Adrenal gland (tissue), 12 donors: ENCODE results near the gene TYK2. TPM values are rescaled to one million over a fixed set of nuclear protein-coding genes. Genes with fewer than 3 reads are reported as not detected.

Experiments
- DNase-seq, 7 donors: peaks; one replicate each; pipeline ENCODE4 v3.0.0-alpha.2; 2019 to 2020
- H3K27ac ChIP-seq, 5 donors: fragments of 200-600 bp; sonication (generic) in 4 of 5; 1 replicate in 3 of 5; 2 replicates in 2 of 5; pipeline versions ENCODE4 v1.5.1 to v1.8.0; 2016 to 2020; ENCODE audit warnings: mild to moderate bottlenecking in 1 of 5
- H3K27me3 ChIP-seq: fragments of 200-600 bp; 2 replicates; pipeline ENCODE4 v1.8.0; 2021
- H3K36me3 ChIP-seq, 2 donors: fragments of 200-600 bp; replicated peaks in 1 of 2; 1 replicate in 1 of 2; 2 replicates in 1 of 2; pipeline versions ENCODE4 v1.5.1 to v1.8.0; 2018 to 2022
- H3K4me1 ChIP-seq, 2 donors: fragments of 200-600 bp; replicated peaks in 1 of 2; 1 replicate in 1 of 2; 2 replicates in 1 of 2; pipeline versions ENCODE4 v1.5.1 to v1.8.0; 2018 to 2021
- H3K4me3 ChIP-seq, 4 donors: fragments of 200-600 bp; sonication (generic) in 3 of 4; one replicate each; pipeline ENCODE4 v1.5.1; 2016 to 2018
- H3K9me3 ChIP-seq, 3 donors: fragments of 200-600 bp; sonication (generic) in 1 of 3; replicated peaks in 1 of 3; 1 replicate in 2 of 3; 2 replicates in 1 of 3; pipeline versions ENCODE4 v1.5.1 to v1.8.0; 2016 to 2021
- CTCF ChIP-seq, 6 experiments: fragments of 450-650 bp in 4 of 6; fragments of 200-600 bp in 2 of 6; sonication (generic) in 1 of 6; IDR thresholded peaks; 1 replicate in 5 of 6; 2 replicates in 1 of 6; pipeline versions ENCODE4 v1.5.1 to v1.8.0; 2016 to 2021; ENCODE audit warnings: antibody characterized with exemption in 6 of 6, mild to moderate bottlenecking in 2 of 6, moderate library complexity in 1 of 6
- POLR2A ChIP-seq, 2 donors: fragments of 450-650 bp; IDR thresholded peaks; one replicate each; pipeline ENCODE4 v1.6.1; 2017; ENCODE audit warnings: antibody characterized with exemption in 2 of 2, mild to moderate bottlenecking in 2 of 2, moderate library complexity in 1 of 2
- WGBS, 4 donors: extraction: QIAGEN DNeasy Blood & Tissue Kit in 2 of 4; methylation state at CpG; one replicate each; pipeline versions ENCODE4 v1.1.5 to v1.1.7; 2013 to 2017; 5-methylcytosine and 5-hydroxymethylcytosine counted together
- intact Hi-C, 2 donors: fragments of 100-400 bp; cut with DNase I; formaldehyde crosslinking; loops; one replicate each; pipeline versions ENCODE4 v1.14.1 to v1.15.0; 2022 to 2023
- polyA plus RNA-seq, 3 donors: library from polyadenylated mRNA; stranded (reverse); fragments of 200-250 nt in 2 of 3; fragments of 350-450 nt in 1 of 3; fragmentation: Illumina TruSeq in 1 of 3; extraction: RNeasy Lipid Tissue Mini Kit (QIAGEN cat#74804) in 1 of 3; gene quantifications; one replicate each; pipeline ENCODE4 v1.2.3, GENCODE V29; 2013 to 2014
- total RNA-seq, 9 donors: library from RNA; depleted of rRNA in 4 of 9; stranded (reverse); fragments of >200 nt in 4 of 9; fragments of 120-200 nt in 1 of 9; fragmentation: NEBNext Ultra II Directional in 1 of 9; extraction: Animal tissue kit (Norgen Biotek cat#: 25700) in 1 of 9; gene quantifications; one replicate each; pipeline versions ENCODE4 v1.1.0 to v1.2.4, GENCODE V29; 2013 to 2023
- donor health status: healthy with polysubstance abuse.
- donor health status: Bipolar disorder and iron deficiency.
- donor health status: DM: yes; HTN: yes; CAD: no.
- donor health status: DM: no; HTN: no; CAD: no.
- donor health status: DM: no; HTN: no; CAD: no.
- donor health status: DM: yes; HTN: yes; CAD: no.

Gene TYK2
- total and polyA plus RNA-seq, 12 donors = 56.1 to 408 (median 104) TPM

- TF ChIP-seq POLR2A (IDR thresholded peaks at IDR 0.05) = no peak
- TF ChIP-seq CTCF (IDR thresholded peaks at IDR 0.05) = no peak
- intact Hi-C loops = loop anchor here in 1 of 2 donors (10.0 kb wide), 1 partner anchor 168 kb away; no protein-coding TSS in a partner anchor
- peaks cover 14% of the 10 kb centered on the region in 2 donors for H3K4me1 ChIP-seq
- H3K9me3 ChIP-seq = no peaks in the 10 kb centered on the region
- no peak for DNase-seq
- H3K27ac ChIP-seq = no peak overlapping the region
- no peak overlapping the region for H3K4me3 ChIP-seq
- H3K36me3 ChIP-seq = no peaks in the 10 kb centered on the region
- H3K27me3 ChIP-seq = peaks cover 16% of the 10 kb centered on the region
These were observed 26.7 kb upstream of the TYK2 start for GRCh38 chr19:10407096-10407495.

- no peaks in the 10 kb centered on the region for H3K9me3 ChIP-seq
- no peak for DNase-seq
- WGBS, 4 donors = 65 to 68% (median 67%) methylated on average over 6 of the region's 6 CpGs
- H3K4me3 ChIP-seq = no peak overlapping the region
- no peak overlapping the region for H3K27ac ChIP-seq
- peaks cover 16% of the 10 kb centered on the region for H3K27me3 ChIP-seq
- TF ChIP-seq POLR2A (IDR thresholded peaks at IDR 0.05) (no peak), CTCF (IDR thresholded peaks at IDR 0.05) (no peak)
- H3K4me1 ChIP-seq = peaks cover 23 to 24% of the 10 kb centered on the region in 2 donors
- intact Hi-C loops = loop anchor here in 1 of 2 donors (10.0 kb wide), 1 partner anchor 169 kb away; no protein-coding TSS in a partner anchor
- no peaks in the 10 kb centered on the region for H3K36me3 ChIP-seq
These were observed 25.8 kb upstream of the TYK2 start for GRCh38 chr19:10406191-10406590.

GRCh38 chr19:10404888-10405820, 24.8 kb upstream of the TYK2 start:
- Histone ChIP-seq H3K9me3 (no peaks in the 10 kb centered on the region), H3K27ac (no peak overlapping the region), H3K27me3 (peaks cover 14% of the 10 kb centered on the region), H3K4me1 (peaks cover 28 to 29% of the 10 kb centered on the region in 2 donors), H3K4me3 (peak overlapping the region in 1 of 4 donors; percentile 98), H3K36me3 (no peaks in the 10 kb centered on the region)
- TF ChIP-seq POLR2A (IDR thresholded peaks at IDR 0.05) (no peak), CTCF (IDR thresholded peaks at IDR 0.05) (no peak)
- WGBS, 4 donors = 5 to 14% (median 6%) methylated on average over 11 to 43 of the region's 43 CpGs
- DNase-seq = no peak
- intact Hi-C loops = loop anchor here in 1 of 2 donors (10.0 kb wide), 1 partner anchor 170 kb away; no protein-coding TSS in a partner anchor
